Body of pancreas (tissue), 4 donors: ENCODE results near the gene HEXB. TPM values are rescaled to one million over a fixed set of nuclear protein-coding genes. Genes with fewer than 3 reads are reported as not detected.
"Not testable (repeated sequence)": the region's sequence is repeated elsewhere in the genome, so short reads cannot be mapped to it uniquely, and the experiment has no call there.

Experiments used
- ATAC-seq: fragments of 150-250 bp; one replicate; pipeline ENCODE4 v1.9.1; 2016
- DNase-seq, 4 donors: peaks; one replicate each; pipeline ENCODE4 v3.0.0-alpha.2; 2019
- H3K27ac ChIP-seq, 4 donors: fragments of 200-600 bp; sonication (generic); 1 replicate in 3 of 4; 2 replicates in 1 of 4; pipeline versions ENCODE4 v1.5.1 to v1.6.1; 2016 to 2019; ENCODE audit warnings: mild to moderate bottlenecking in 1 of 4, mixed read lengths in 1 of 4, moderate library complexity in 1 of 4
- H3K27me3 ChIP-seq, 2 donors: fragments of 200-600 bp; sonication (generic); one replicate each; pipeline ENCODE4 v1.6.0; 2016; ENCODE audit warnings: mild to moderate bottlenecking in 1 of 2
- H3K36me3 ChIP-seq, 2 donors: fragments of 200-600 bp; sonication (generic); replicated peaks in 1 of 2; 2 replicates each; pipeline ENCODE4 v1.5.1; 2016; ENCODE audit warnings: low read depth in 2 of 2; ENCODE audit not compliant: insufficient read depth in 1 of 2
- H3K4me1 ChIP-seq: fragments of 200-600 bp; sonication (generic); one replicate; pipeline ENCODE4 v1.6.0; 2016
- H3K4me3 ChIP-seq, 2 donors: fragments of 200-600 bp; sonication (generic); 1 replicate in 1 of 2; 2 replicates in 1 of 2; pipeline ENCODE4 v1.5.1; 2016 to 2019
- H3K9me3 ChIP-seq, 3 donors: fragments of 200-600 bp; sonication (generic); 1 replicate in 2 of 3; 2 replicates in 1 of 3; pipeline ENCODE4 v1.5.1; 2016
- CTCF ChIP-seq, 7 experiments: fragments of 450-650 bp in 4 of 7; fragments of 200-600 bp in 3 of 7; sonication (generic) in 3 of 7; IDR thresholded peaks; one replicate each; pipeline ENCODE4 v1.5.1; 2016 to 2019; ENCODE audit warnings: antibody characterized with exemption in 7 of 7
- POLR2A ChIP-seq, 3 donors: fragments of 450-650 bp; IDR thresholded peaks; one replicate each; pipeline ENCODE4 v1.6.1; 2016; ENCODE audit warnings: antibody characterized with exemption in 3 of 3, mild to moderate bottlenecking in 2 of 3
- WGBS, 2 donors: methylation state at CpG; one replicate each; pipeline ENCODE4 v1.1.5; 2017; 5-methylcytosine and 5-hydroxymethylcytosine counted together
- intact Hi-C: fragments of 100-400 bp; cut with DNase I; formaldehyde crosslinking; loops from one replicate; pipeline ENCODE4 v1.15.1; 2023
- total RNA-seq, 2 donors: library from RNA; depleted of rRNA; stranded (reverse); fragments of >200 nt; gene quantifications; one replicate each; pipeline ENCODE4 v1.1.0, GENCODE V29; 2016

Gene HEXB
- total RNA-seq, 2 donors from 2014 or later, result 136 to 157 TPM

- no peak for ATAC-seq
- intact Hi-C loops, result no loop called here
- 22 to 23% methylated on average over 1 of the region's 1 CpG for WGBS, 2 donors
- Histone ChIP-seq H3K4me3 (no peak overlapping the region), H3K36me3 (peaks cover 11% of the 10 kb centered on the region in 2 donors), H3K27ac (no peak overlapping the region), H3K4me1 (no peaks in the 10 kb centered on the region), H3K9me3 (no peaks in the 10 kb centered on the region), H3K27me3 (no peaks in the 10 kb centered on the region)
- DNase-seq, result no peak
- TF ChIP-seq CTCF (IDR thresholded peaks at IDR 0.05), result no peak
- TF ChIP-seq POLR2A (IDR thresholded peaks at IDR 0.05), result no peak
These were observed 32.6 kb downstream of the HEXB start for GRCh38 chr5:74717596-74717995.

- Histone ChIP-seq H3K27me3 (no peaks in the 10 kb centered on the region), H3K36me3 (peaks cover 14 to 21% of the 10 kb centered on the region in 2 donors), H3K4me3 (no peak overlapping the region), H3K27ac (peak overlapping the region in 1 of 4 donors; percentile 18), H3K4me1 (no peaks in the 10 kb centered on the region), H3K9me3 (no peaks in the 10 kb centered on the region)
- WGBS, 2 donors, result 15 to 23% methylated on average over 1 of the region's 1 CpG
- no peak for ATAC-seq
- intact Hi-C loops, result no loop called here
- DNase-seq, result no peak
- TF ChIP-seq CTCF (IDR thresholded peaks at IDR 0.05) (no peak), POLR2A (IDR thresholded peaks at IDR 0.05) (no peak)
These were observed 37.2 kb downstream of the HEXB start for GRCh38 chr5:74722271-74722670.

- no peaks in the 10 kb centered on the region for H3K27me3 ChIP-seq
- no peak for TF ChIP-seq POLR2A (IDR thresholded peaks at IDR 0.05)
- no peak for TF ChIP-seq CTCF (IDR thresholded peaks at IDR 0.05)
- WGBS, 2 donors, result 94 to 95% methylated on average over 1 of the region's 1 CpG
- ATAC-seq (no peak), DNase-seq (no peak)
- peaks cover 13 to 18% of the 10 kb centered on the region in 2 donors for H3K36me3 ChIP-seq
- intact Hi-C loops, result no loop called here
- no peak overlapping the region for H3K4me3 ChIP-seq
- H3K4me1 ChIP-seq, result no peaks in the 10 kb centered on the region
- no peak overlapping the region for H3K27ac ChIP-seq
- no peaks in the 10 kb centered on the region for H3K9me3 ChIP-seq
These were observed 40.3 kb downstream of the HEXB start for GRCh38 chr5:74725331-74725730.

GRCh38 chr5:74736759-74737158 lies 51.7 kb downstream of the HEXB start:
- Histone ChIP-seq H3K27ac (no peak overlapping the region), H3K27me3 (no peaks in the 10 kb centered on the region), H3K4me3 (no peak overlapping the region), H3K36me3 (peaks cover 0 to 11% of the 10 kb centered on the region in 2 donors), H3K4me1 (no peaks in the 10 kb centered on the region), H3K9me3 (no peaks in the 10 kb centered on the region)
- no peak for ATAC-seq
- 83 to 93% methylated on average over 6 of the region's 6 CpGs for WGBS, 2 donors
- DNase-seq, result no peak
- TF ChIP-seq CTCF (IDR thresholded peaks at IDR 0.05) (no peak), POLR2A (IDR thresholded peaks at IDR 0.05) (no peak)
- intact Hi-C loops, result no loop called here

GRCh38 chr5:74738406-74738805 lies 53.4 kb downstream of the HEXB start:
- 95% methylated on average over 4 of the region's 4 CpGs for WGBS, 2 donors
- H3K27me3 ChIP-seq, result no peaks in the 10 kb centered on the region
- ATAC-seq (no peak), DNase-seq (no peak)
- no peak overlapping the region for H3K4me3 ChIP-seq
- intact Hi-C loops, result no loop called here
- no peak for TF ChIP-seq POLR2A (IDR thresholded peaks at IDR 0.05)
- no peak for TF ChIP-seq CTCF (IDR thresholded peaks at IDR 0.05)
- no peak overlapping the region for H3K27ac ChIP-seq
- H3K4me1 ChIP-seq, result no peaks in the 10 kb centered on the region
- H3K36me3 ChIP-seq, result peaks cover 0 to 9% of the 10 kb centered on the region in 2 donors
- no peaks in the 10 kb centered on the region for H3K9me3 ChIP-seq

GRCh38 chr5:74748742-74749141 lies 63.7 kb downstream of the HEXB start:
- H3K27me3 ChIP-seq, H3K9me3 ChIP-seq, H3K4me1 ChIP-seq, ATAC-seq, DNase-seq, H3K4me3 ChIP-seq, intact Hi-C loops, H3K27ac ChIP-seq: not testable (repeated sequence)
- H3K36me3 ChIP-seq, result peaks cover 6 to 22% of the 10 kb centered on the region in 2 donors
- 89 to 99% methylated on average over 4 of the region's 4 CpGs for WGBS, 2 donors
